HG03066 (cell line): Measurements from ENCODE around the gene HAT1.
A peak's percentile ranks its signal among the peaks of the same experiment; 100 is the strongest.
"Not testable (repeated sequence)": the region's sequence is repeated elsewhere in the genome, so short reads cannot be mapped to it uniquely, and the experiment has no call there.

Source experiments
- ATAC-seq: cut with Tn5 transposase; IDR thresholded peaks from one replicate; pipeline ENCODE4 v1.9.1; 2021; ENCODE audit warnings: low read depth; ENCODE audit not compliant: unreplicated experiment

HAT1 gene

DNA sequence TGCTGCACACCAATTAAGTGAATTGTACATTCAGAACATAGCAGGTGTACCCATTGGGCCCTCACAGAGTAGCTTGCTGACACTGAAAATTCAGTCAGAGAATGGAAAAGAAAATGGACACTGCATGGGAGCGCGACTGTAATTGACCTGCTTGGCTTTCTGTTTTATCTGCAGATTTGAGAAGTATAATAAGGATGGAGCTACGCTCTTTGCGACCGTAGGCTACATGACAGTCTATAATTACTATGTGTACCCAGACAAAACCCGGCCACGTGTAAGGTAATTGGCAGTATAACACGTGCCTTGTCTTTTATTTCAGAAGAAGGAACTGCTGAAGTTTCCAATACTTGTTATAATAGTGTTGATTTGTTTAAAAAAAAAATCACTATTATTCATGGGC, 44.0 kb downstream of the HAT1 start:
- no peak for ATAC-seq

DNA sequence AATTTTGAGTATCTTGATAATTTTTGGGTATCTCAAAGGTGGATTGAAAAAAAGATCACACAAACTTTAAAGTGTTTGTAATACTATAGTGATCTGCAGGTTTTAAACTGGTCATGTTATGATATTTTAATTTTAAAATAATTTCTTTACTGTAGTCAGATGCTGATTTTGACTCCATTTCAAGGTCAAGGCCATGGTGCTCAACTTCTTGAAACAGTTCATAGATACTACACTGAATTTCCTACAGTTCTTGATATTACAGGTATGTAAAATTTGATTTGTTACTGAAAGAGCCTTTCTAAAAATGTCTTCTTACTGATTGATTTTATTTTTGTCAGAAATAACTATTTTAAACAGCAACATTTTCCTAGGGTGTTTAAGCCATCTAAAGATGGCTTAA, 44.4 kb downstream of the HAT1 start:
- no peak for ATAC-seq

DNA sequence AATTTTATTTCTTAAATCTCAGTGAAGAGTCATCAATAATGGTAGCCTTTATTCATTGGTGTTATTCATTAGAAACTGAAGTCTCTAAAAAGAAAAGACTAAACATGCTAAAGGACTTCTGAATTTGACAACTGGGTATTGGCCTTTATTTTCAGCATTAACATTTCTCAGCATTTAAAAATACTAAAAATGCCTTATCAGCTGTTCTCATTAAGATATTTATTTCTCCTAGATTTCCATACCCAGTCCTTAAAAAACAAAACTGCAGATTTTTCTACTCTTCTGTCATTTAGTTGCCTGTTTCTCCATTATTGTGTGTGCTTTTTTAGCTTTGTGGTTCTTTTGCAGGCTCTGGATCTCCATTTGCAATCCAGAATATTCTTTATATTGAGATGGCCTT, 46.2 kb downstream of the HAT1 start:
- no peak for ATAC-seq

DNA sequence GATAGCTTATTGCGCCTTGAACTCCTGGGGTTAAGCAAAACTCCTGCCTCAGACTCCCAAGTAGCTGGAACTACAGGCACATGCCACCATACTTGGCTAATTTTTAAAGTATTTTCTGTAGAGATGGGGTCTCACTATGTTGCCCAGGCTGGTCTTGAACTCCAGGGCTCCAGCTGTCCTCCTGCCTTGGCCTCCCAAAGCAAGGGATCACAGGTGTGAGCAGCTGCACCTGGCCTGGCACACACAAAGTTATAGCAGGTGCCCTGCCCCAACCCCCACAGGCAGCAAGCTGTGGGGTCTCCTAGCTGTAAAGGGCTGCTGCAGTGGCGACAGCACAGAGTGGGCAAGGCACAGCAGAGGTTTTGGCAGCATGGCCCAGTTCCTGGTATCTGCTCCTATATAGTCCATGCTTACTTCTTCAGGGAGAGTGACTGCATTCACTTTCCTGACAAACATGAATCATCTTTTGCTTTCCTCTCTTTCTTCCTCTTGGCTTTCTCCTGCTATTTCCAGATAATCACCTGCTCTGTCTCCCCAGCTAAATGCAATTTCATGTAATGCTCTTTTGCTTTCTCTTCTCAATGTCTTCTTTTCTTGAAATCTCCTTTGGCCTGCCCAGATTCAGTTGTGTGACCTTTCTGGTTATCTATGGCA, 50.2 kb downstream of the HAT1 start:
- no peak for ATAC-seq

DNA sequence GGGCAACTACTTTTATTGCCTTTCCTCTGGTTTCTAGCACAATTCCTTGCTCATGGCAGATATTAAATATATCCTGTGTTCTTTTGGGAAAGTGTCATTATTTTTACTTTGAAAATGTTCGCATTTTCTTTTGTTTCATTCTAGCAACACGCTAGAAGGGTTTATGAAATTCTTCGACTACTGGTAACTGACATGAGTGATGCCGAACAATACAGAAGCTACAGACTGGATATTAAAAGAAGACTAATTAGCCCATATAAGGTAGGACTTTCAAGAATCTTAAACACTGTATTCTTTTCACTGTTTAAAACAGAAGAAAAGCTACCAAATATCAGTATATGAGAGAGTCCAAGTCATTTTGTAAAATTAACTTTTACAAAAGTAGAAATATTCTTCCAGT, 56.8 kb downstream of the HAT1 start:
- no peak for ATAC-seq

DNA sequence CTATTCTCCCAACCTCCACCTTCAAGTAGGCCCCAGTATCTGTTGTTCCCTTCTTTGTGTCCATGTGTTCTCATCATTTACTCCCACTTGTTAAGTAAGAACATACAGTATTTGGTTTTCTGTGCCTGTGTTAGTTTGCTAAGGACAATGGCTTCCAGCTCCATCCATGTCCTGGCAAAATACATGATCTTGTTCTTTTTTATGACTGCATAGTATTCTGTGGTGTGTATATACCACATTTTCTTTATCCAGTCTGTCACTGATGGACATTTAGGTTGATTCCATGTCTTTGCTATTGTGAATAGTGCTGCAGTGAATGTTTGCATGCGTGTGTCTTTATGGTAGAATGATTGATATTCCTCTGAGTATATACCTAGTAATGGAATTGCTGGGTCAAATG, 61.7 kb downstream of the HAT1 start:
- not testable (repeated sequence) for ATAC-seq

DNA sequence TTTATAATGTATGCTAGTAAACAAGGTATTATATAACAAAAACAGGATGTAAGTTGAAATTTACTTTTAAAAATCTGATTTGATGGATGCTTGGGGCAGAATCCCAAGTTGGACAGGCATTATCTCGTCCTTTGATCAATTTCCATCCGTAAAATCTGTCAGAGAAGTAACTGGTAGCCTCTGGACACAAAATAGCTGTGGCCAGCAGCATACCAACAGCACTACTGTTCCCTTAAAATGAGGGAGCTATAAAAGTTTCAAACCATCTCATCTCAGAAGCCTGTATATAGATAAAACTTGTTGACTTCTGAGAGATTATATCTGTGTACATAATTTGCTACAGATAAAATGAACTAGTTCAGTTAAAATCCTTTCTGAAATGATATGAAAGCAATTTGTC, 62.8 kb downstream of the HAT1 start:
- ATAC-seq: no peak

DNA sequence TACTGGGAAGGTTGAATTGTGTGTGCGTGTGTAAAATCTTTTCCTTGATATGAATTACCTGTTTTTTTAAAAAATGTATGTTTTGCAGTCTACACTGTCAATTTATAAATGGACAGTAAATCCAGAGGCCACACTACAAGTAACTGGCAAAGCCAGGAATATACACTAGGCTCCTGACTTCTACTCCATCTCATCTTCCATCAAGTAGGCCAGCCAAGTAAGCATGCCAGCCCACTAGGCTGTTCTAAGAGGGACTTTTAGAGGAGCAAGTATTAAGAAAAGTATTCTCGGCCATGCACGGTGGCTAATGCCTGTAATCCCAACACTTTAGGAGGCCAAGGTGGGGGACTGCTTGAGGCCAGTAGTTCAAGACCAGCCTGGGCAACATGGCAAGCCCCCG, 64.5 kb downstream of the HAT1 start:
- no peak for ATAC-seq

DNA sequence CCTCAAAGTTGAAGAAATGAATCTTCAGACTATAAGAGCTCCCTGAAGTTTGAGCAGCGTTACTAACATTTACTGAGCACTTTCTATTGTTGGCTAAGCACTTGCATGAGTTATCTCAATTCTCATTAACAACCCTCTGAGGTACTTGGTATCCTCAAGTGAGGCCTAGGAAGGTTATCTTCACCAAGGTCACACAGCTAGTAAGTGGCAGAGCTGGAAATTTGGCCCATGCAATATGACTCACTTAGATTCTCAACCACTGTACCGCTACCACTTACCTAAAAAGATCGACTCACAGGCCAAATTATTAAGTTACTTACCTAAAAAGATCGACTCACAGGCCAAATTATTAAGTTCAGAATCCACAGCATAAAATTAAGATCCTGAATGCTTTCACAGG, 68.8 kb downstream of the HAT1 start:
- no peak for ATAC-seq

DNA sequence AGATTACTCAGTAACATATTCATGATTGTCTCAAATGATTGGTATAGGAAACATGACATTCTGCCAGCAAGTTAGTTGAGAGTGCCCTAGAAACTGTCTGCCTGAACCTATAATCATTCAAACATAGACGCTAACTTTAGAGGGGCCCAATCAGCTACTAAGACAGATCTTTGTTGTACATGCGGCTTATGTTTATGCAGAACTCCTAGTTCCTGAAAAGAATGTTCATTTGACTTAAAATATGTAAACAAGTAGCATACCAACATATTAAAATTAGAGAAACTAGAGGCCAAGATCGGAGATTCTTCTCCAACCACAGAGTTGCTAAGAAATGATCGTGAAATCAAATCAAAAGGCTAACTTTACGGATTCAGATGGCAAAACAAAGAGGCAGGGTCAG, 73.3 kb downstream of the HAT1 start:
- no peak for ATAC-seq

DNA sequence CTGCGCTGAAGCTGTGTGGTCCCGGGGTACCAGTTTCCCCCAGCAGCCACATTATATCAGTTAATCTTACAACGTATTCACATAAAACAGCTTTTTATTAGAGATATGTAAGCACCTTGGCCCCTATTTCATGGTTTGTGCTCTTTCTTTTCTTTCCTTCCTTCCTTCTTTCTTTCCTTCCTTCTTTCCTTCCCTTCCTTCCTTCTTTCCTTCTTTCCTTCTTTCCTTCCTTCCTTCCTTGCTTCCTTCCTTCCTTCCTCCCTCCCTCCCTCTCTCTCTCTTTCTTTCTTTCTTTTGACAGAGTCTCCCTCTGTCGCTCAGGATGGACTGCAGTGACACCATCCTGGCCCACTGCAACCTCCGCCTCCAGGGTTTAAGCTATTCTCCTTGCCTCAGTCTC, 73.8 kb downstream of the HAT1 start:
- ATAC-seq: no peak

DNA sequence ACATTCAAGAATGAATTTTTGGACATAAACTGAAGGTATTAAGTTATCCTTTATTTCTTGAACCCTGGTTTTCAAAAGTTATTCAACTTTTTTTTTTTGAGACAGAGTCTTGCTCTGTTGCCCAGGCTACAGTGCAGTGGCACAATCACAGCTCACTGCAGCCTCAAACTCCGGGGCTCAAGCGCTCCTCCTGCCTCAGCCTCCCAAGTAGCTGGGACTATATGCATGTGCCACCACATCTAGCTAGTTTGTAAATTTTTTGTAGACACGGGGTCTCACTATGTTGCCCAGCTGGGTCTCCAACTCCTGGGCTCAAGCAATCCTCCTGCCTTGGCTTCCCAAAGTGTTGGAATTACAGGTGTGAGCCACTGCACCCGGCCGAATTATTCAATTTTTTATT, 74.8 kb downstream of the HAT1 start:
- not testable (repeated sequence) for ATAC-seq

DNA sequence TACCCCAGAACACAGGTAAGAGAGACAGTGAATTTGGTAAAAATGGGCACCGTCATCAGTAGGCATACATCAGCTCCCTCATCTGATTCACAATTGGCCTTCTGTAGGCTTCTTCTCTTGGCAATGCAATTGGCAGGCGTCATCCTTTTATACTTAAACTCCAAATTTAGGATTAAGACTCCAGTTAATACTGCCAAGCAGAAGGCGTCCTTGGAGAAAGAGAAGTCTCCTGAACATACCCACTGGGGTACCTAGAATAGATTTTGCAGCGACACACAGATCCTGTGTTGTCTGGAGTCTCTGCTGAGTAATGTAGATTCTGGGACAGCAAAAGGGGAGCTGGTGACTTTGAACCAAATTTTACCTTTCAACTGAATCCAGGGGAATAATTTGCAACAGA, 76.9 kb downstream of the HAT1 start:
- ATAC-seq: no peak

DNA sequence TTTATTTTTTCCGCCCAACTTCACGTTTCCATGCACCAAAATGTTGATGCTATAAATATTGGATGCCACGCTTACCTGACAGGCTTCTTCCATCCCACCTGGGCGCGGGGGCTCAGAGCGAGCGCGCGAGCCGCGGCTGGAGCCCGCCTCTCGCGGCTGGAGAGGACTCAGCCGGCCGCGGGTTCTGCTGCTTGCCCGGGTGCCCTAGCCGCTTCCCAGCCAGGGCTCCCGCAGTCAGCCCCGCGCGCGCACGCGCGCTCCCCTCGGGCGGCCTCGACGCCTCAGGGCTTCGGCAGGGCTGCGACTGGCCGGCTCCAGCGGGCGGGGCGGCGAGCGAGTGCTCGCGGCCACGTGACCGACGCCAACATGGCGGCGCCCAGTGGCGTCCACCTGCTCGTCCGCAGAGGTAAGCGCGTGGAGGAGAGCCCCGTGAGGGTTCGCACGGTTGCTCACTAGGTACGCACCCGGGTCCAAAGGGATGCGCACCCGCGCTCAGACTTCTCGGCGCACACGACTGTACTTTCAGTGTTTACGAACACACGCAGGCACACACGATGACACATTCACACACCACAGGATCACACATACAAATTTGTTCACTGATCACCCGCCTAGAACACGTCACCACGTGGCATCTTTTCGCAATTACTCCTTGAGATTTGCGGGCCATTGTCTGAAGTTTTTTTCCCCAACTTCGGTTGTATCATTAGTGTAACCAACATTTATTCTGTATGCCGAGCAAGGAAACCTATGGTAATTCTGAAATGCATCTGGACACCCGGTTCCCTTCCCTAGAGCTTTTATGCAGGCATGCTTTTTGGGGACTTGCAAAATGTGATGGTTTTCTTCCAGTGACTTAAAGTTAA, 77.6 kb downstream of the HAT1 start, which contains the start of gene METAP1D:
Gene METAP1D, plus strand, starts transcription at position 350 of the 866 bp plus-strand sequence. Its CDS starts 17 bp downstream, at position 367.
- peak; percentile 96 for ATAC-seq

DNA sequence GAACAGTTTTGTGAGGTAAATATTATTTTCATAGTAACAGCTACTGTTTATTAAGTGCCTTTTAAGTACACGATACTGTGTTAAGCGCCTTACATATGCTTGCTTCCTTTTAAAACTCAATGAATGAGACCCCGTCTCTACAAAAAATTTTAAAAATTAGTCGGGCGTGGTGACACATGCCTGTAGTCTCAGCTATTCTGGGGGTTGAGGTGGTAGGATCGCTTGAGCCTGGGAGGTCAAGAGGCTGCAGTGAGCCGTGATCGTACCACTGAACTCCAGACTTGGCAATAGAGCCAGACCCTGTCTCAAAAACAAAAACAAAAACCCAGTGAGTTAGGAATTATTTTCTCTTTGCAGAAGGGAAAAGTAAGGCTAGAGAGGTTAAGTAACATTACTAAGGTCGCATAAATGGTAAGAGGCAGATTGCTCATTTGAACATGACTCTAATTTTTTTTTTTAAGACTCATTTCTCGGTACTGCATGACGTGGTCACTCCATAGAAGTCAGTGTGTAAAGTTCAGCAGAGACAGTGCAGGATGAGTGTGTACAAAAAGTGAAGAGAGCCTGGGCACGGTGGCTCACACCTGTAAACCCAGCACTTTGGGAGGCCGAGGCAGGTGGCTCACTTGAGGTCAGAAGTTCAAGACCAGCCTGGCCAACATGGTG, 78.6 kb downstream of the HAT1 start:
- ATAC-seq: no peak

DNA sequence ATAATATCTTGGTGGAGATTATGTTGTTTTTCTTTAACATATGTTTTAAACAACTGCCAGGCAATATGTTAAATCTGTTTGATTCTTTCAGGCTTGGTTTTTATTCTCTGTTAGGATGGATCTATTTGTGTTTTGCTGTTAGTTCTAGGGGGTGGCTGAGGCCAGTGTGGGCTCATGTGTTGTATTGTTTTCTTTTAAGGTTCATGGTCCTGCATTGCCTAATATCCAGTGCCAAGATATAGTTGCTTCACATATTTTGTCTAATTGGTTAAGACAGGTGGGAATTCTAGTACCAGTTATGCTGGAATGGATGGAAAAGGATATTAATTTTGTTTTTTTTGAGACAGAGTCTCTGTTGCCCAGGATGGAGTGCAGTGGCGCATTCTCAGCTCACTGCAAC, 85.1 kb downstream of the HAT1 start:
- no peak for ATAC-seq

DNA sequence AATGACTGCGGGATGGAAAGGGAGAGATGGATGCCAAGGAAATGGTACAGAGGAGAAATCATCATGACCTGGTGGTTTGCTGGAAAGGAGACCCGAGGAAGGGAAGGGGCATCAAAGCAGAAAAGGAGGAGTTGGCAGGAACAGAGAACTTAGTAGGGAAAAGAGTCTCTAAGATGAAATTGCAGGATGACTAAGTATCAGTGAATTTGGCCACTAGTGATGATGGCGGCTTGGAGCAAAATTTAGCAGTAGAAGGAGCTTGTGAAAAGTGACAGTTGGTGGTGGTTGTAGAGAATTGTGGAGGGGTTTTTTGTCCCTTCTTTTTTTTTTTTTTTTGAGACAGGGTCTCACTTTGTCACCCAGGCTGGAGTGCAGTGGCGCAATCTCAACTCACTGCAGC, 87.6 kb downstream of the HAT1 start:
- ATAC-seq: no peak

DNA sequence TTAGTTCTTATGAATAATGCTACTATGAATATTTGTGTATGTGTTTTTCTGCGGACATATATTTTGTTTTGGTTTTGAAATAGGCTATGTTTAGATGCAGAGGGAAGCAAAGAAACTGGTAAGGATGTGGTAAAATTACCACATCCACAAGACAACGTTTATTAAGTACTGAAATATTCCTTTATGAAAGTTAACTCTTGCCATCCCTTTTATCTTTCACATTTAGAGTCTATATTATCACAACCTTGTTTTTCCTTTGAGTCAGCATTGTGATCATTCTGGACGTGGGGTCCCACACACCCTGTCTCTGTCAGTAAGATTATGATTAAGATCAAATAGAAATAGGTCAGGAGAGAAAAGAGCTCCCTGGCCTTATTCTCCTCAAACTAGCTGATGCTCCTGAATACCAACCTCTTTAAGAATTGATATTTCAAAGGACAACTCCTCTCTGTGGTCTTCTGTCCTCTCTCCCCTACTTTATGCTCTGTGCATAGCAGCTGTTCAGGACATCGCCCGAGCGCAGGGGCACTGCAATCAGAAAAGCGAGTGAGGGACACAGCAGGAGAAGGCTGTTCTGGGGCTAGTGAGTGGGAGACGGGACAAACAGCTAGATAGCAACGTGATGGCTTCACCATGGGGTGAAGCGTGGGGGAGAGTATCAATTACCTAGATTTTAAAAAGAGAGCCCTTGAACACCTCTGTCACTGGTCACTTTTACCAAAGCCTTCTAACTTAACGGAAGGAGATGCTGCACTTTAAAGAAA, 89.7 kb downstream of the HAT1 start:
- ATAC-seq: no peak

DNA sequence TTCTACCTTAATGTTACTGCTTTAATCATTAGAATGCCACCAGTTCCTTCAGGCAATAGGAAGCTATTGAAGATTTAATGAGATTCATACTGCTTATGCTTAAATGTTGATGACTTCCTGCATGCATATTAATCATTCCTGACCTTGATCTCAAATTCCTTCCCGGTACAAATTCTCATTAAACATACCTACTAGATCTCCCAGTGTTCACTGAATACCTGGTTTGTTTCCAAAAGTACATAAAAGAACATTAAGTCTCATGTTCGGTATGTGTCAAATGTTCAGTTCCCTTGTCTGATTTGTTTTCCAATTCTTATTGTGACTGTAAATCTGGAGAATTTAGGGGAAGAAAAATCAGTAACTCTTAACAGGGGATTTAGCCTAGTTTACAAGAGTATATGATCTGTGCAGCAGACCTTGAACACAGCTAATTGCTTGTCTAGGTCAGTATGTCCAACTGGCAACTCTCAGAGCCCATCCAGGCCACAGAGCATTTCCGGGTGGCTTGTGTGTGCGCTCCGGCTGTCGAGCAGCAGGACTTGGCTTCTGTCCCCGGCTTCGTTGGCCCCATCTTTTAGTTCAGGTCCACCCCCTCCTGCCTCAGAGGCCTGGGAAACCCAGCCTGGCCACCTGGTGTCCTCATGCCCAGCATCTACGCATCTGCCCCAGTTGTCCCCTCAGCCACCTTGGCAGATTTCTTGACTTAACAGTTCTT, 90.6 kb downstream of the HAT1 start:
- ATAC-seq: no peak

DNA sequence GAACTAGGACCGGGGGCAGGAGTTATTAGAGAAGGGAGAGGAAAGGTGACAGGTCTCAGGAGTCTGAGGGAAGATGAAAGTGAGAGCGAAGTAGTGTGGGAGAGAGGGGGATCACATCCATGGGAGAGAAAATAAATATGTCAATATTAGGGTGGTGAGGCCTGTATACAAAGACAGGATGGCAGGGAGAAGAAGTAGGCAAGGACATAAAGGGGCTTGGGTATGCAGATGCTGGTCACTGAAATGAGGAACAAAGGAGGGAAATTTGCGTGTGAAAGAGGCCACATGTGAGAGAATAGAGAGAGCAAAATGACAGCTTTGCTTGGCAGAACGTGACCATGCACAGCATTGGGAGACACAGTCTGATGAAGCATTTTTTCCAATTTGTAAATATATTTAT, 91.1 kb downstream of the HAT1 start:
- no peak for ATAC-seq
